GF-D8 (cell line): Measurements from ENCODE around the gene TMEM233.
A peak's percentile ranks its signal among the peaks of the same experiment; 100 is the strongest.

Experiments
- DNase-seq: peaks from one replicate; lab custom pipeline; 2025; lab: John Stamatoyannopoulos, UW

TMEM233 gene

GRCh38 chr12:119659289-119659897 is 65.8 kb downstream of the TMEM233 start:
- peak; percentile 5 for DNase-seq

- DNase-seq = peak; percentile 10
Measured at GRCh38 chr12:119660076-119660475, 66.5 kb downstream of the TMEM233 start.

GRCh38 chr12:119661882-119662281 is 68.3 kb downstream of the TMEM233 start:
- no peak for DNase-seq

- DNase-seq = peak; percentile 17
Measured at GRCh38 chr12:119664642-119665041, 71.1 kb downstream of the TMEM233 start.

GRCh38 chr12:119665164-119665929 is 71.8 kb downstream of the TMEM233 start:
- peak; percentile 91 for DNase-seq

GRCh38 chr12:119666226-119666795 is 72.7 kb downstream of the TMEM233 start:
- peak; percentile 68 for DNase-seq

GRCh38 chr12:119666900-119667576 is 73.5 kb downstream of the TMEM233 start:
- DNase-seq = peak; percentile 71

GRCh38 chr12:119667577-119668323 is 74.2 kb downstream of the TMEM233 start, which contains the start of gene PRKAB1:
PRKAB1 (plus strand) TSS chr12:119668133; CDS start chr12:119668245, 112 bp downstream.
- DNase-seq = peak; percentile 94

GRCh38 chr12:119668324-119668841 is 74.8 kb downstream of the TMEM233 start:
- DNase-seq = no peak

- DNase-seq = no peak
Measured at GRCh38 chr12:119669744-119670472, 76.3 kb downstream of the TMEM233 start.

- DNase-seq = no peak
Measured at GRCh38 chr12:119671070-119671469, 77.5 kb downstream of the TMEM233 start.

GRCh38 chr12:119672194-119672593 is 78.6 kb downstream of the TMEM233 start:
- DNase-seq = no peak

- peak; percentile 35 for DNase-seq
Measured at GRCh38 chr12:119673634-119674033, 80.1 kb downstream of the TMEM233 start.

- no peak for DNase-seq
Measured at GRCh38 chr12:119674560-119674959, 81.0 kb downstream of the TMEM233 start.

- DNase-seq = no peak
Measured at GRCh38 chr12:119676022-119676421, 82.4 kb downstream of the TMEM233 start.

GRCh38 chr12:119676573-119676972 is 83.0 kb downstream of the TMEM233 start:
- no peak for DNase-seq

- no peak for DNase-seq
Measured at GRCh38 chr12:119678459-119678858, 84.9 kb downstream of the TMEM233 start.

- DNase-seq = no peak
Measured at GRCh38 chr12:119679081-119679480, 85.5 kb downstream of the TMEM233 start.

GRCh38 chr12:119679490-119679889 is 85.9 kb downstream of the TMEM233 start:
- DNase-seq = no peak

GRCh38 chr12:119681111-119681510 is 87.5 kb downstream of the TMEM233 start:
- DNase-seq = no peak
